IMR-90 (cell line): ENCODE results near the gene FAM163B. TPM values are rescaled to one million over a fixed set of nuclear protein-coding genes. Genes with fewer than 3 reads are reported as not detected.

Experiments used
- ATAC-seq: fragments of 200-7000 bp; cut with Tn5 transposase; 2 replicates; pipeline ENCODE4 v1.9.1; 2020; ENCODE audit warnings: low read depth, mild to moderate bottlenecking, moderate library complexity
- BruUV-seq: library from RNA; stranded (reverse); fragments of 400-500 nt; replicated peaks from 2 replicates; lab custom pipeline; 2021; lab: Mats Ljungman, UMichigan
- CTCF ChIA-PET: fragments of 300-600 bp; formaldehyde crosslinking; extraction: SDS; loops from one replicate; lab custom pipeline; 2021; ENCODE audit warnings: antibody characterized with exemption; lab: Yijun Ruan, JAX
- POLR2A ChIA-PET: fragments of 300-600 bp; sonication (Branson Sonifier 250); formaldehyde crosslinking; loops from one replicate; lab custom pipeline; 2022; ENCODE audit warnings: antibody characterized with exemption; ENCODE audit not compliant: unreplicated experiment; lab: Charles Lee
- DNase-seq: peaks from one replicate; pipeline ENCODE4 v3.0.0; 2013
- H2AFZ ChIP-seq: replicated peaks from 2 replicates; pipeline ENCODE3; 2013; ENCODE audit warnings: low read length, mild to moderate bottlenecking; ENCODE audit not compliant: poor library complexity
- H2AK5ac ChIP-seq: 2 replicates; pipeline ENCODE4 v1.6.1; 2013; ENCODE audit warnings: low read depth, low read length, inconsistent platforms
- H2AK9ac ChIP-seq: replicated peaks from 2 replicates; pipeline ENCODE3; 2013; ENCODE audit warnings: mild to moderate bottlenecking, low read depth, low read length, moderate library complexity; ENCODE audit not compliant: poor library complexity
- H2BK120ac ChIP-seq: 2 replicates; pipeline ENCODE4 v1.6.1; 2013; ENCODE audit warnings: low read depth, low read length, inconsistent platforms
- H2BK15ac ChIP-seq: 3 replicates; pipeline ENCODE4 v1.6.1; 2013; ENCODE audit warnings: low read depth, low read length, inconsistent platforms
- H2BK20ac ChIP-seq: 2 replicates; pipeline ENCODE4 v1.6.1; 2013; ENCODE audit warnings: low read depth, mild to moderate bottlenecking, inconsistent platforms, low read length, moderate library complexity
- H2BK5ac ChIP-seq: 2 replicates; pipeline ENCODE4 v1.6.1; 2013; ENCODE audit warnings: mild to moderate bottlenecking, low read depth, low read length, inconsistent platforms; ENCODE audit not compliant: poor library complexity, severe bottlenecking
- H3K14ac ChIP-seq: replicated peaks from 2 replicates; pipeline ENCODE4 v1.6.1; 2013; ENCODE audit warnings: low read depth, low read length, inconsistent platforms
- H3K18ac ChIP-seq: 2 replicates; pipeline ENCODE4 v1.6.1; 2013; ENCODE audit warnings: low read depth, low read length, control low read depth
- H3K23ac ChIP-seq: 2 replicates; pipeline ENCODE4 v1.6.1; 2013; ENCODE audit warnings: low read depth, low read length, inconsistent platforms
- H3K27ac ChIP-seq: 2 replicates; pipeline ENCODE4 v1.5.1; 2013; ENCODE audit warnings: mild to moderate bottlenecking, control low read depth, low read length; ENCODE audit not compliant: insufficient read depth
- H3K27me3 ChIP-seq: 2 replicates; pipeline ENCODE4 v1.6.1; 2013; ENCODE audit warnings: low read length; ENCODE audit not compliant: control insufficient read depth, insufficient read depth
- H3K36me3 ChIP-seq: 2 replicates; pipeline ENCODE4 v1.6.1; 2013; ENCODE audit warnings: low read length, mixed read lengths; ENCODE audit not compliant: control insufficient read depth, insufficient read depth
- H3K4ac ChIP-seq: 2 replicates; pipeline ENCODE4 v1.6.1; 2013; ENCODE audit warnings: low read depth, low read length, inconsistent platforms
- H3K4me1 ChIP-seq: 2 replicates; pipeline ENCODE4 v1.6.1; 2013; ENCODE audit warnings: low read length, mixed read lengths; ENCODE audit not compliant: control insufficient read depth, insufficient read depth
- H3K4me2 ChIP-seq: 2 replicates; pipeline ENCODE4 v1.6.1; 2013; ENCODE audit warnings: low read depth, mild to moderate bottlenecking, control low read depth, low read length, moderate library complexity
- H3K4me3 ChIP-seq: 2 replicates; pipeline ENCODE4 v1.5.1; 2013; ENCODE audit warnings: low read depth, mild to moderate bottlenecking, control low read depth, low read length, moderate library complexity; ENCODE audit not compliant: insufficient read depth
- H3K56ac ChIP-seq: 2 replicates; pipeline ENCODE4 v1.6.1; 2013; ENCODE audit warnings: low read length, inconsistent platforms; ENCODE audit not compliant: insufficient read depth; ENCODE audit errors: extremely low read depth
- H3K79me1 ChIP-seq, 2 experiments: 2 replicates each; pipeline ENCODE4 v1.6.1; 2013; ENCODE audit warnings: low read length in 2 of 2, inconsistent platforms in 1 of 2, low read depth in 1 of 2
- H3K9ac ChIP-seq: 2 replicates; pipeline ENCODE4 v1.6.1; 2013; ENCODE audit warnings: low read depth, low read length, control low read depth
- H3K9me1 ChIP-seq: 2 replicates; pipeline ENCODE4 v1.6.1; 2013; ENCODE audit warnings: low read length, inconsistent platforms; ENCODE audit not compliant: insufficient read depth
- H3K9me3 ChIP-seq: 2 replicates; pipeline ENCODE4 v1.6.1; 2013; ENCODE audit warnings: low read length; ENCODE audit not compliant: control insufficient read depth, insufficient read depth
- H4K20me1 ChIP-seq: 2 replicates; pipeline ENCODE4 v1.6.1; 2013; ENCODE audit warnings: low read length, inconsistent platforms; ENCODE audit not compliant: insufficient read depth
- H4K5ac ChIP-seq: 2 replicates; pipeline ENCODE4 v1.6.1; 2013; ENCODE audit warnings: mild to moderate bottlenecking, low read depth, low read length, control low read depth
- H4K8ac ChIP-seq, 2 experiments: 2 replicates each; pipeline ENCODE4 v1.6.1; 2013; ENCODE audit warnings: low read depth in 2 of 2, low read length in 2 of 2, control low read depth in 1 of 2, inconsistent platforms in 1 of 2
- H4K91ac ChIP-seq: 2 replicates; pipeline ENCODE4 v1.6.1; 2013; ENCODE audit warnings: low read depth, low read length, inconsistent platforms; ENCODE audit not compliant: insufficient read depth
- CEBPB ChIP-seq: IDR thresholded peaks from 2 replicates; pipeline ENCODE4 v1.6.1; 2012; ENCODE audit warnings: low read depth, low read length, improper control_type of control experiment
- CHD1 ChIP-seq: IDR thresholded peaks from 2 replicates; pipeline ENCODE4 v1.6.1; 2012; ENCODE audit warnings: low read depth, low read length, improper control_type of control experiment
- FOS ChIP-seq: fragments of 150-350 bp; IDR thresholded peaks from 2 replicates; pipeline ENCODE4 v1.6.1; 2016; ENCODE audit warnings: low read depth, low read length
- MAFK ChIP-seq: IDR thresholded peaks from 2 replicates; pipeline ENCODE4 v1.6.1; 2012; ENCODE audit warnings: low read depth, low read length, improper control_type of control experiment
- MAZ ChIP-seq: IDR thresholded peaks from 2 replicates; pipeline ENCODE4 v1.6.1; 2012; ENCODE audit warnings: low read depth, mild to moderate bottlenecking, low read length, improper control_type of control experiment, moderate library complexity, borderline replicate concordance
- MXI1 ChIP-seq: IDR thresholded peaks from 2 replicates; pipeline ENCODE4 v1.6.1; 2012; ENCODE audit warnings: low read depth, mild to moderate bottlenecking, low read length, moderate library complexity, borderline replicate concordance
- NFE2L2 ChIP-seq: fragments of 150-350 bp; IDR thresholded peaks from 2 replicates; pipeline ENCODE4 v1.6.1; 2016; ENCODE audit warnings: low read depth, mild to moderate bottlenecking, low read length
- POLR2A ChIP-seq: IDR thresholded peaks from 2 replicates; pipeline ENCODE4 v1.6.1; 2012; ENCODE audit warnings: mild to moderate bottlenecking, low read depth, low read length
- RCOR1 ChIP-seq: IDR thresholded peaks from 2 replicates; pipeline ENCODE4 v1.6.1; 2012; ENCODE audit warnings: mild to moderate bottlenecking, low read length, improper control_type of control experiment; ENCODE audit not compliant: insufficient replicate concordance
- RFX5 ChIP-seq: IDR thresholded peaks from 2 replicates; pipeline ENCODE4 v1.8.0; 2012; ENCODE audit warnings: low read depth, mild to moderate bottlenecking, low read length, moderate library complexity
- SMC3 ChIP-seq: fragments of 150-350 bp; IDR thresholded peaks from 2 replicates; pipeline ENCODE4 v1.6.1; 2016; ENCODE audit warnings: low read depth, mild to moderate bottlenecking, antibody characterized with exemption, low read length, moderate library complexity
- WGBS, 2 experiments: methylation state at CpG; one replicate each; pipeline versions ENCODE4 v1.1.5 to v1.1.7; 2013; ENCODE audit warnings: missing lambda C conversion rate in 2 of 2; ENCODE audit not compliant: insufficient read length in 1 of 2; ENCODE audit errors: extremely low coverage in 2 of 2; 5-methylcytosine and 5-hydroxymethylcytosine counted together
- dilution Hi-C: fragments of 300-500 bp; cut with HindIII; formaldehyde crosslinking; loops from one replicate; pipeline ENCODE4 v1.14.3; 2018; ENCODE audit warnings: low sequenced_read_pairs; ENCODE audit not compliant: unreplicated experiment
- in situ Hi-C: fragments of 300-500 bp; cut with MboI; formaldehyde crosslinking; loops from 3 replicates; pipeline ENCODE4 v1.14.3; 2019; ENCODE audit warnings: low sequenced_read_pairs, inconsistent platforms, mixed read lengths
- intact Hi-C: fragments of 100-400 bp; cut with micrococcal nuclease; formaldehyde crosslinking; loops from 2 replicates; pipeline ENCODE4 v1.10.0; 2022
- polyA plus RNA-seq, 3 experiments: library from polyadenylated mRNA; depleted of rRNA; stranded (reverse); fragments of >200 nt; gene quantifications; 2 replicates each; pipeline ENCODE4 v1.2.3, GENCODE V29; 2012; ENCODE audit warnings: low replicate concordance in 1 of 3
- total RNA-seq: library from RNA; depleted of rRNA; stranded (reverse); fragments of >200 nt; gene quantifications from 2 replicates; pipeline ENCODE4 v1.2.3, GENCODE V29; 2012
- TF ChIP-seq, protein P1 (sequence below): conservative IDR thresholded peaks from 2 replicates; pipeline ENCODE4 v1.5.1; 2012; ENCODE audit warnings: mild to moderate bottlenecking, low read depth, low read length, improper control_type of control experiment
- TF ChIP-seq, protein P2 (sequence below): fragments of 150-350 bp; IDR thresholded peaks from 2 replicates; pipeline ENCODE4 v1.6.1; 2016; ENCODE audit warnings: low read depth, mild to moderate bottlenecking, low read length, moderate library complexity, borderline replicate concordance
- TF ChIP-seq, protein P3 (sequence below): fragments of 150-350 bp; IDR thresholded peaks from 2 replicates; pipeline ENCODE4 v1.6.1; 2017; ENCODE audit warnings: mild to moderate bottlenecking, antibody characterized with exemption, low read length, low read depth

Gene FAM163B
- total and polyA plus RNA-seq, 2 of the 4 experiments (the other 2 are of a cell fraction) = not detected

DNA sequence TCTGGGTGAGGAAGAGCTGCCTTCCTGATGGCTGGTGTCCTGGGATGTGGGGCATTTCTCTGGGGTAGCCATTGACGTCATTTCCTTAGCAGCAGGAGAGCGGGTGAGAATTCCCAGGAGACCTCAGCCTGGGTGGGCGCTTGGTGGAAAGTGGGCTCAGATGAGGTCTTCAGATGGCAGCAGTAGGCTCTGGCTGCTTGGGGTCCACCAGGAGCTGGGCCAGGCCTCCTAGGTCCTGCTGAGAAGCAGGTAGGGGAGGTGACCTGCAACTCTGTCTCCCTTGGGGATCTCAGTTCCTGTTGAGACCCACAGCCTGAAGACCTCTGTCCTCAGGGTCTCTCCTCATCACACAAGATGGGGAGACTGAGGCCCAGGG lies 31.5 kb downstream of the FAM163B start:
- H2BK15ac ChIP-seq = no peak overlapping the region
- no peak overlapping the region for H2AK5ac ChIP-seq
- no peaks in the 10 kb centered on the region for H3K9me1 ChIP-seq
- no peaks in the 10 kb centered on the region for H3K36me3 ChIP-seq
- H3K4me2 ChIP-seq = no peak overlapping the region
- no peaks in the 10 kb centered on the region for H3K9me3 ChIP-seq
- H3K14ac ChIP-seq = no peak overlapping the region
- DNase-seq (no peak), ATAC-seq (no peak)
- H2BK20ac ChIP-seq = no peak overlapping the region
- H3K27me3 ChIP-seq = peaks cover 35% of the 10 kb centered on the region; the same call in 1 of the 2 replicates
- H2BK120ac ChIP-seq = no peak overlapping the region
- H3K23ac ChIP-seq = no peak overlapping the region
- H2AFZ ChIP-seq = no peak overlapping the region
- no peak overlapping the region for H3K4me3 ChIP-seq
- no peak overlapping the region for H4K5ac ChIP-seq
- H3K4me1 ChIP-seq = peaks cover 4% of the 10 kb centered on the region; the same call in 1 of the 2 replicates
- H2BK5ac ChIP-seq = no peak overlapping the region
- TF ChIP-seq POLR2A (no peak), NFE2L2 (no peak), RCOR1 (no peak), MAZ (no peak), CHD1 (no peak), RFX5 (no peak), SMC3 (no peak), CEBPB (no peak), MXI1 (no peak), MAFK (no peak), FOS (no peak)
- TF ChIP-seq, protein P1, sequence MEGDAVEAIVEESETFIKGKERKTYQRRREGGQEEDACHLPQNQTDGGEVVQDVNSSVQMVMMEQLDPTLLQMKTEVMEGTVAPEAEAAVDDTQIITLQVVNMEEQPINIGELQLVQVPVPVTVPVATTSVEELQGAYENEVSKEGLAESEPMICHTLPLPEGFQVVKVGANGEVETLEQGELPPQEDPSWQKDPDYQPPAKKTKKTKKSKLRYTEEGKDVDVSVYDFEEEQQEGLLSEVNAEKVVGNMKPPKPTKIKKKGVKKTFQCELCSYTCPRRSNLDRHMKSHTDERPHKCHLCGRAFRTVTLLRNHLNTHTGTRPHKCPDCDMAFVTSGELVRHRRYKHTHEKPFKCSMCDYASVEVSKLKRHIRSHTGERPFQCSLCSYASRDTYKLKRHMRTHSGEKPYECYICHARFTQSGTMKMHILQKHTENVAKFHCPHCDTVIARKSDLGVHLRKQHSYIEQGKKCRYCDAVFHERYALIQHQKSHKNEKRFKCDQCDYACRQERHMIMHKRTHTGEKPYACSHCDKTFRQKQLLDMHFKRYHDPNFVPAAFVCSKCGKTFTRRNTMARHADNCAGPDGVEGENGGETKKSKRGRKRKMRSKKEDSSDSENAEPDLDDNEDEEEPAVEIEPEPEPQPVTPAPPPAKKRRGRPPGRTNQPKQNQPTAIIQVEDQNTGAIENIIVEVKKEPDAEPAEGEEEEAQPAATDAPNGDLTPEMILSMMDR = no peak
- TF ChIP-seq, protein P2, sequence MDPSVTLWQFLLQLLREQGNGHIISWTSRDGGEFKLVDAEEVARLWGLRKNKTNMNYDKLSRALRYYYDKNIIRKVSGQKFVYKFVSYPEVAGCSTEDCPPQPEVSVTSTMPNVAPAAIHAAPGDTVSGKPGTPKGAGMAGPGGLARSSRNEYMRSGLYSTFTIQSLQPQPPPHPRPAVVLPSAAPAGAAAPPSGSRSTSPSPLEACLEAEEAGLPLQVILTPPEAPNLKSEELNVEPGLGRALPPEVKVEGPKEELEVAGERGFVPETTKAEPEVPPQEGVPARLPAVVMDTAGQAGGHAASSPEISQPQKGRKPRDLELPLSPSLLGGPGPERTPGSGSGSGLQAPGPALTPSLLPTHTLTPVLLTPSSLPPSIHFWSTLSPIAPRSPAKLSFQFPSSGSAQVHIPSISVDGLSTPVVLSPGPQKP = no peak
- TF ChIP-seq, protein P3, sequence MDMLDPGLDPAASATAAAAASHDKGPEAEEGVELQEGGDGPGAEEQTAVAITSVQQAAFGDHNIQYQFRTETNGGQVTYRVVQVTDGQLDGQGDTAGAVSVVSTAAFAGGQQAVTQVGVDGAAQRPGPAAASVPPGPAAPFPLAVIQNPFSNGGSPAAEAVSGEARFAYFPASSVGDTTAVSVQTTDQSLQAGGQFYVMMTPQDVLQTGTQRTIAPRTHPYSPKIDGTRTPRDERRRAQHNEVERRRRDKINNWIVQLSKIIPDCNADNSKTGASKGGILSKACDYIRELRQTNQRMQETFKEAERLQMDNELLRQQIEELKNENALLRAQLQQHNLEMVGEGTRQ = no peak
- intact Hi-C loops (no loop called here), dilution Hi-C loops (no loop called here), in situ Hi-C loops (no loop called here)
- ChIA-PET POLR2A (no interaction called here), CTCF (no interaction called here)
- no peaks in the 10 kb centered on the region for H4K20me1 ChIP-seq
- H3K18ac ChIP-seq = no peak overlapping the region
- no peak overlapping the region for H3K27ac ChIP-seq
- no TSS peak for BruUV-seq
- H3K56ac ChIP-seq = no peak overlapping the region
- no peak overlapping the region for H4K8ac ChIP-seq
- no peak overlapping the region for H3K4ac ChIP-seq
- no peak overlapping the region for H2AK9ac ChIP-seq
- WGBS, 2 experiments = no CpG with 5 or more reads among the region's 3 CpGs
- no peak overlapping the region for H4K91ac ChIP-seq
- H3K9ac ChIP-seq = no peak overlapping the region
- H3K79me1 ChIP-seq = no peaks in the 10 kb centered on the region
